ENCODE results near the gene IL26.

IL26 gene

DNA sequence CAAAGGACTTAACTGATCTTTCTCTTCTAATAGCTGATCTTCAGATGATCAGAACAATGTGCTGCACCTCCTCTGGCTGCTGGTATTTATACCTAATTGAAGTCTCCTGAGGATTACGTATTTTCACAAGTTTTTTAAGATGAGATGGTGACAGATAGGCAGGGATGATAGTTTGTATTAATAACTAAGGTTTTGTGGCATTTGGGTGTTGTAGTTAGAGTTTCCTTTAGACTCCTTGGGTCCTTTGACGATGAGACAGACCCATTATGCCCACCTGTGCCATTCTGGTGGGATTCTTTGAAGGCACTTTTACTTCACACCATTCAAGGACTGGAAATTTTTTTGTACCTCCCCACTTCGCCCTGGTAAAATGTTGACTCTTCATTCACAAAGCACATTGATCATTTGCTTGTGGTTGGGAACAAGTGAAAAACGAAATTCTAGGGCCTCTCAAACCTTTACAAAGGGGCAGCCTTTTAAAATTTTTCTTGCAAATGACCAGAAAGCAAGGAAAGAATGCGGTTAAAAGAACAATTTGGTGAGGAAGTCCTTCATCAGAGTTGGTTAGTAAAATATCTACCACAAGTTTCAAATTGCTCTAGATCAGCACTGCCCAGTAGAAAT is 65.8 kb downstream of the IL26 start, which contains the start of gene IFNG:
IFNG (minus strand) TSS at position 60 of the 624 bp plus-strand sequence. CDS start 125 bp downstream, outside the sequence.
- H3K4me3 Mint-ChIP-seq = no peak within 1 kb of the TSS
- H3K27ac Mint-ChIP-seq = no peak within 1 kb of the TSS
- ATAC-seq = no peak

DNA sequence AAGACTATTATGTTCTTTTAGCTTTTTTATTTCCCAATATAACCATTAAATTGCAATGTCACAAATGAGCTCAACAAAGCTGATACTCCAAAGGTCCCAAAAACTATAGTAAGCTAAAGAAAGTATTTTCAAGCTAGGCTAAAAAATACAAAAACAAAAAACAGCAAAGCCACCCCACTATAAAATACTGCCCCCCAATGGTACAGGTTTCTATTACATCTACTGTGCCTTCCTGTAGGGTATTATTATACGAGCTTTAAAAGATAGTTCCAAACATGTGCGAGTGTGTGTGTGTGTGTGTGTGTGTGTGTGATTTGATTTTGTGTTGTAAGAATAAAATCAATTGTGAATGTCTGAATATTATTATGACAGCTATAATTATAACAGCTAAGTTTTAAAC is 67.2 kb downstream of the IL26 start:
- H3K9me3 Mint-ChIP-seq = no peaks in the 10 kb centered on the region
- H3K27me3 Mint-ChIP-seq = no peaks in the 10 kb centered on the region
- H3K27ac Mint-ChIP-seq = no peak overlapping the region
- peaks cover 9% of the 10 kb centered on the region for H3K4me1 Mint-ChIP-seq
- no peak overlapping the region for H3K4me3 Mint-ChIP-seq
- no peak for ATAC-seq
- peaks cover 6% of the 10 kb centered on the region for H3K36me3 Mint-ChIP-seq

More for the DNA sequence above, 65.8 kb downstream of the IL26 start, which contains the start of gene IFNG:
- Mint-ChIP-seq H3K36me3 (no peaks in the 10 kb centered on the region), H3K27me3 (no peaks in the 10 kb centered on the region), H3K9me3 (no peaks in the 10 kb centered on the region), H3K4me1 (peaks cover 9% of the 10 kb centered on the region)

DNA sequence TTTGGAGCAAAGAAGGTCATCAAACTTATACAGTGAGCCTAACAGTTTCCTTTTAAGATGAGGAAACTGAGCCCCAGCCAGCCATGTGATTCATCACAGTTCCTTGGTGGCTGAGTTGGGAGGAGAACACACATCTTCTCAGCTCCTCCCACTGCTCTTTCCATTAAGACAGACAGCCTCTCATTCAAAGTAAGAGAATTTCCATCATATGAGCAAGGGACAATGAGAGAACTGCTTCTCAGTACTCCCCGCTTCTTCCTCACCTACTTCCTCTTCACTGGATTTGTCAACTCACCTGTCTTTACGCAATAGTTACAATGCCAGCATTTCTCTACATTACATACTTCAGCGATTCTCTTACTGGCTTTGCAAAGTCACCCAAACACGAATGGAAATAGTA is 68.2 kb downstream of the IL26 start:
- peaks cover 9% of the 10 kb centered on the region for H3K4me1 Mint-ChIP-seq
- H3K27me3 Mint-ChIP-seq = no peaks in the 10 kb centered on the region
- H3K9me3 Mint-ChIP-seq = no peaks in the 10 kb centered on the region
- ATAC-seq = no peak
- no peak overlapping the region for H3K27ac Mint-ChIP-seq
- H3K36me3 Mint-ChIP-seq = peaks cover 10% of the 10 kb centered on the region
- no peak overlapping the region for H3K4me3 Mint-ChIP-seq

DNA sequence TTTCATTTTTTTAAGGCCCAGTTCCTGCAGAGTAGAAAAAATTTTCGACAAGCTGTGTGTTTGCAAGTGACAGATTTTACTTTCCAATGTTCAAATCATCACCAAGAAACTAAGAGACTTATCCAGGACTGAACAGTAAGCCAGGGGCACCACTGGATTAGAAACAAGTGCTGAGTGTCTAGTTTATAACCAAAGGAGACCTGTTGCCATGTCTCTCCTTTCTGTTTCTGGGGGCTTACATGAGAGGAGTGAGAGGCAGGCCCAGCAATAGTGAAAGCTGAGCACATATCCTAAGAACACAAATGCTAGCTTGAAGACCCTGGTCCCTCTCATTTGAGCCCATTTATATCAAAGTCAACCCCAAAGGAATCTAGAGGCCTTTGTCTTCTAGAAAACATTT is 69.0 kb downstream of the IL26 start:
- H3K27ac Mint-ChIP-seq = no peak overlapping the region
- H3K9me3 Mint-ChIP-seq = no peaks in the 10 kb centered on the region
- peaks cover 9% of the 10 kb centered on the region for H3K4me1 Mint-ChIP-seq
- H3K36me3 Mint-ChIP-seq = peaks cover 14% of the 10 kb centered on the region
- no peak for ATAC-seq
- no peaks in the 10 kb centered on the region for H3K27me3 Mint-ChIP-seq
- H3K4me3 Mint-ChIP-seq = no peak overlapping the region

DNA sequence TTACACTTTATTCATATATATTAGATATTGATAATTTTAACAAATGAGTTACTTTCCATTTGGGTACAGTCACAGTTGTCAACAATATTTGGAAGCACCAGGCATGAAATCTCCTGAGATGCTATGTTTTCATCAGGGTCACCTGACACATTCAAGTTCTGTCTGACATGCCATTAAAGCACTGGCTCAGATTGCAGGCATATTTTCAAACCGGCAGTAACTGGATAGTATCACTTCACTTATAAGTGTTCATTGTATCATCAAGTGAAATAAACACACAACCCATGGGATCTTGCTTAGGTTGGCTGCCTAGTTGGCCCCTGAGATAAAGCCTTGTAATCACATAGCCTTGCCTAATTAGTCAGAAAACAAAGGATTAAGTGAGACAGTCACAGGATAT is 70.8 kb downstream of the IL26 start:
- Mint-ChIP-seq H3K36me3 (peaks cover 14% of the 10 kb centered on the region), H3K4me3 (no peak overlapping the region), H3K4me1 (peaks cover 9% of the 10 kb centered on the region), H3K9me3 (peaks cover 2% of the 10 kb centered on the region), H3K27me3 (no peaks in the 10 kb centered on the region), H3K27ac (no peak overlapping the region)
- ATAC-seq = no peak

Measured in stimulated activated memory B cell treated with anti-CD40 and anti-IgM and Interleukin-4, amounts not matched to agents 10 μg/mL and 1 μg/mL and 100 μg/mL, for 72 hours (primary cell).